K562 (cell line): ENCODE data around the gene SNX30.
A peak's percentile ranks its signal among the peaks of the same experiment; 100 is the strongest.

Experiments used
- CTCF ChIP-seq, 3 experiments: IDR thresholded peaks in 2 of 3; conservative IDR thresholded peaks in 1 of 3; 2 replicates each; pipeline ENCODE4 v1.5.1; 2011 to 2012; ENCODE audit warnings: low read length in 3 of 3, mild to moderate bottlenecking in 3 of 3, control low read depth in 2 of 3, improper control_type of control experiment in 1 of 3, inconsistent platforms in 1 of 3, low read depth in 1 of 3, mixed read lengths in 1 of 3, moderate library complexity in 1 of 3; ENCODE audit not compliant: insufficient read depth in 2 of 3
- ETS2 ChIP-seq: IDR thresholded peaks from 2 replicates; pipeline ENCODE4 v1.6.1; 2016; ENCODE audit warnings: borderline replicate concordance, missing genetic modification characterization, mild to moderate bottlenecking, moderate library complexity, missing compliant biosample characterization; ENCODE audit not compliant: poor library complexity, severe bottlenecking
- NR3C1 ChIP-seq: sonication (generic); formaldehyde crosslinking; IDR thresholded peaks from 2 replicates; pipeline ENCODE4 v1.8.1; 2022; ENCODE audit warnings: missing genetic modification reagents
- RCOR1 ChIP-seq, 2 experiments: IDR thresholded peaks; 2 replicates each; pipeline ENCODE4 v1.6.1; 2012; ENCODE audit warnings: low read depth in 2 of 2, low read length in 2 of 2, borderline replicate concordance in 1 of 2, improper control_type of control experiment in 1 of 2
- SMAD4 ChIP-seq: fragments of 250-450 bp; sonication (Bioruptor Pico); conservative IDR thresholded peaks from 2 replicates; pipeline ENCODE4 v1.8.0; 2021; ENCODE audit warnings: inconsistent platforms, mild to moderate bottlenecking, moderate library complexity
- SMARCA4 ChIP-seq: fragments of 450-650 bp; IDR thresholded peaks from 2 replicates; pipeline ENCODE4 v1.6.1; 2016
- SNRNP70 ChIP-seq: fragments of 200-400 bp; formaldehyde crosslinking; optimal IDR thresholded peaks from 2 replicates; pipeline ENCODE3; 2017; ENCODE audit warnings: low read depth, low read length
- ZBTB7A ChIP-seq: IDR thresholded peaks from 2 replicates; pipeline ENCODE4 v1.6.1; 2011; ENCODE audit warnings: low read depth, mild to moderate bottlenecking, low read length, moderate library complexity, borderline replicate concordance; ENCODE audit not compliant: control insufficient read depth
- ZSCAN29 ChIP-seq: fragments of 450-650 bp; IDR thresholded peaks from 2 replicates; pipeline ENCODE4 v1.6.1; 2017
- TF ChIP-seq, protein P1 (sequence below), 2 experiments: fragments of 250-450 bp in 1 of 2; fragments of 450-650 bp in 1 of 2; sonication (Bioruptor Pico) in 1 of 2; IDR thresholded peaks; 2 replicates each; pipeline versions ENCODE4 v1.6.1 to v1.8.0; 2016 to 2021; ENCODE audit warnings: mild to moderate bottlenecking in 2 of 2, moderate library complexity in 2 of 2, missing compliant biosample characterization in 1 of 2, missing genetic modification characterization in 1 of 2
- TF ChIP-seq, protein P2 (sequence below): fragments of 250-450 bp; sonication (Bioruptor Pico); IDR thresholded peaks from 2 replicates; pipeline ENCODE4 v1.6.1; 2021; ENCODE audit warnings: mild to moderate bottlenecking

DNA sequence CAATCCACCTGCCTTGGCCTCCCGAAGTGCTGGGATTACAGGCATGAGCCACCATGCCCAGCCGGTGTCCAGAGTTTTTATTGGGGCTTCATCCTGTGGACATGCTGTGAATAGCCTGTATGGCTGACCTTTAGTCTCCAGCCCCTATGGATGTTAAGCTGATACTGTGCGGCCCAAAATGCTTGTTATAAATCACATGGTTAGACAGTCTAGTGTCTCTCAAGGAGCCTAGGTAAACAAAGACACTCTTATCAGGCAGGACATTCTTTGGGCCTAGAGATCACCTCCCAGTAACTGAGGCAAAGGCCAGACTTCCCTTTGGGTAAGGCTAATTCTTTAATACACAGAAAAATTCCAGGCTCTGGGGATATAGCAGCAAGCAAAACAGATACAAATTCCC is 162.1 kb downstream of the SNX30 start:
- TF ChIP-seq CTCF (IDR thresholded peaks at IDR 0.05 in 2 of 3, conservative IDR thresholded peaks at IDR 0.05 in 1 of 3; ENCODE audit: insufficient read depth in 2 of 3, low read depth in 1 of 3, low read length in 3 of 3): no peak
- no peak for TF ChIP-seq NR3C1 (CRISPR knock-in tag)
- TF ChIP-seq SMAD4: no peak
- no peak for TF ChIP-seq SNRNP70
- TF ChIP-seq ZSCAN29: no peak
- TF ChIP-seq RCOR1 (IDR thresholded peaks at IDR 0.05; ENCODE audit: borderline replicate concordance in 1 of 2, low read depth in 2 of 2, low read length in 2 of 2): no peak
- TF ChIP-seq ZBTB7A: no peak
- TF ChIP-seq ETS2 (tag): no peak
- TF ChIP-seq, protein P1, sequence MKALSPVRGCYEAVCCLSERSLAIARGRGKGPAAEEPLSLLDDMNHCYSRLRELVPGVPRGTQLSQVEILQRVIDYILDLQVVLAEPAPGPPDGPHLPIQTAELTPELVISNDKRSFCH (CRISPR knock-in tag; IDR thresholded peaks at IDR 0.05): no peak
- TF ChIP-seq, protein P1 (tag; IDR thresholded peaks at IDR 0.05): 0 out of 2 replicates have a peak, but pooled peaks have one; percentile 30
- TF ChIP-seq, protein P2, sequence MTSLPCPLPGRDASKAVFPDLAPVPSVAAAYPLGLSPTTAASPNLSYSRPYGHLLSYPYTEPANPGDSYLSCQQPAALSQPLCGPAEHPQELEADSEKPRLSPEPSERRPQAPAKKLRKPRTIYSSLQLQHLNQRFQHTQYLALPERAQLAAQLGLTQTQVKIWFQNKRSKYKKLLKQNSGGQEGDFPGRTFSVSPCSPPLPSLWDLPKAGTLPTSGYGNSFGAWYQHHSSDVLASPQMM (CRISPR knock-in tag): no peak
- no peak for TF ChIP-seq SMARCA4
